Measurements from ENCODE around the gene MRPL16. TPM values are rescaled to one million over a fixed set of nuclear protein-coding genes. Genes with fewer than 3 reads are reported as not detected.

Gene MRPL16
- total RNA-seq, 1 donor from 2014 or later = 36.4 TPM

DNA sequence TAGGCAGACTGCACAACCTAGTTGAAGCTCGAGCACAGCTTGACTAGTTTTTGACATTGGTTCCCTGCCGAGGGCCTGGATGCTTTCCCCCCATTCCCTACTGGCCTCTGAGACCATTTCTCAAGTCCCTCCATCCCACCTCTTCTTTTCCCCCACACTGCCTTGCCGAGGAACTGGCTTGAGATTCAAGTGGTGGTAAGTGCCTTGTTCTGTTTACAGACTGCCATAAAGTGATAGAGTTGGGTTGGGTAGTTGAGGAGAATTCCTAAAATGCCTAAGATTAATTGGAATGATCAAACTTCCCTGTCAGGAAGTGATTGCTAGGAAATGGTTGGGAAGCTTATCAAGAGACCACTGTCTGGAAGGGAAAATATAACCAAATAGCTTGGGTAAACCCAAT is 16.2 kb downstream of the MRPL16 start:
- H3K27me3 Mint-ChIP-seq (ENCODE audit: unreplicated experiment) = peaks cover 2% of the 10 kb centered on the region

DNA sequence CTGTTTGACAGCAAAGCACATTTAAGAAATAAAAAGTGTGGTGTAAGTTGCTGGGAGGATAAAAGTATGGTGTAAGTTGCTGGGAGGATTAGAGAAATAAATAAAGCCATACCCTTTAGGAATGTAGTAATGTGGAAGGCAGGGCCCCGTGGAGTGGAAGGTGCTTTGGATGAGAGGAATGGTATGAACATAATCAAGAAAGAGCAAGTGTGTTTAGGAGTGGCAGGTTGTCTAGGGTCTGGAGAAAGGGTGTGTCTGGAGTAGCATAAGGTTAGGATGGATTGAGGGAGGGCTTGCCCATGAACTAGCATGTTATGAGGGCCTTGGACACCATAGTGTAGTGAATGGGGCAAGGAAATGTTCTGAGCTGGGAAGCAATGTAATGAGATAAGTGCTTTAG is 18.1 kb downstream of the MRPL16 start:
- H3K4me3 Mint-ChIP-seq (ENCODE audit: unreplicated experiment) = no peak overlapping the region
- peaks cover 9% of the 10 kb centered on the region for H3K36me3 Mint-ChIP-seq (ENCODE audit: unreplicated experiment)
- H3K27me3 Mint-ChIP-seq (ENCODE audit: unreplicated experiment) = peaks cover 2% of the 10 kb centered on the region
- peaks cover 5% of the 10 kb centered on the region for H3K4me1 Mint-ChIP-seq (ENCODE audit: low read depth, unreplicated experiment)
- no peak overlapping the region for H3K27ac Mint-ChIP-seq (ENCODE audit: unreplicated experiment)
- no peak for DNase-seq
- H3K9me3 Mint-ChIP-seq (ENCODE audit: unreplicated experiment) = peaks cover 2% of the 10 kb centered on the region
- TF ChIP-seq, protein P1, sequence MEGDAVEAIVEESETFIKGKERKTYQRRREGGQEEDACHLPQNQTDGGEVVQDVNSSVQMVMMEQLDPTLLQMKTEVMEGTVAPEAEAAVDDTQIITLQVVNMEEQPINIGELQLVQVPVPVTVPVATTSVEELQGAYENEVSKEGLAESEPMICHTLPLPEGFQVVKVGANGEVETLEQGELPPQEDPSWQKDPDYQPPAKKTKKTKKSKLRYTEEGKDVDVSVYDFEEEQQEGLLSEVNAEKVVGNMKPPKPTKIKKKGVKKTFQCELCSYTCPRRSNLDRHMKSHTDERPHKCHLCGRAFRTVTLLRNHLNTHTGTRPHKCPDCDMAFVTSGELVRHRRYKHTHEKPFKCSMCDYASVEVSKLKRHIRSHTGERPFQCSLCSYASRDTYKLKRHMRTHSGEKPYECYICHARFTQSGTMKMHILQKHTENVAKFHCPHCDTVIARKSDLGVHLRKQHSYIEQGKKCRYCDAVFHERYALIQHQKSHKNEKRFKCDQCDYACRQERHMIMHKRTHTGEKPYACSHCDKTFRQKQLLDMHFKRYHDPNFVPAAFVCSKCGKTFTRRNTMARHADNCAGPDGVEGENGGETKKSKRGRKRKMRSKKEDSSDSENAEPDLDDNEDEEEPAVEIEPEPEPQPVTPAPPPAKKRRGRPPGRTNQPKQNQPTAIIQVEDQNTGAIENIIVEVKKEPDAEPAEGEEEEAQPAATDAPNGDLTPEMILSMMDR (IDR thresholded peaks at IDR 0.05; ENCODE audit: partially characterized antibody, unreplicated experiment) = no peak

More for the DNA sequence above, 16.2 kb downstream of the MRPL16 start:
- Mint-ChIP-seq H3K27ac (ENCODE audit: unreplicated experiment) (no peak overlapping the region), H3K4me1 (ENCODE audit: low read depth, unreplicated experiment) (no peaks in the 10 kb centered on the region), H3K4me3 (ENCODE audit: unreplicated experiment) (no peak overlapping the region), H3K9me3 (ENCODE audit: unreplicated experiment) (peaks cover 2% of the 10 kb centered on the region), H3K36me3 (ENCODE audit: unreplicated experiment) (peaks cover 9% of the 10 kb centered on the region)
- DNase-seq = no peak
- TF ChIP-seq, protein P1 (IDR thresholded peaks at IDR 0.05; ENCODE audit: partially characterized antibody, unreplicated experiment) = no peak

DNA sequence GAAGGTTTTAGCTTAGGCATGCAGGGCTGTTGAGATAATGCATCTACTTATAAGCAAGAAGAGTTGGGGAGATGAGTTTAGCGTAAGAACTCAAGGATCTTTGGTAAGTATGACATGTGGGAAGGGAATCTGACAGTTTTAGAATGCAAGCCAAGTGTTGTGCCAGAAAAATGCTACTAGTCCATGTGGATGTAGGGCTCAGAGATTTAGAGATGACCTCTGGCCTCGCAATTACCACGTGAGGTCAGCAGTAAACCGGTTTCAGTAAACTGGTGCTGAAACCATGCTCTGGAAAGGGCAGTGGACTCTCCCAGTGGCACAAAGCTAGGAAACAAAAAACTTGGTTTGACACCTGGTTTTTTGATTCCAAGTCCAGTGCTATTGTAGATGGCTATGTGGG is 18.9 kb downstream of the MRPL16 start:
- Mint-ChIP-seq H3K9me3 (ENCODE audit: unreplicated experiment) (peaks cover 2% of the 10 kb centered on the region), H3K27ac (ENCODE audit: unreplicated experiment) (no peak overlapping the region), H3K27me3 (ENCODE audit: unreplicated experiment) (peaks cover 2% of the 10 kb centered on the region), H3K4me1 (ENCODE audit: low read depth, unreplicated experiment) (peaks cover 8% of the 10 kb centered on the region), H3K36me3 (ENCODE audit: unreplicated experiment) (peaks cover 9% of the 10 kb centered on the region), H3K4me3 (ENCODE audit: unreplicated experiment) (no peak overlapping the region)
- DNase-seq = no peak
- TF ChIP-seq, protein P1 (IDR thresholded peaks at IDR 0.05; ENCODE audit: partially characterized antibody, unreplicated experiment) = no peak

DNA sequence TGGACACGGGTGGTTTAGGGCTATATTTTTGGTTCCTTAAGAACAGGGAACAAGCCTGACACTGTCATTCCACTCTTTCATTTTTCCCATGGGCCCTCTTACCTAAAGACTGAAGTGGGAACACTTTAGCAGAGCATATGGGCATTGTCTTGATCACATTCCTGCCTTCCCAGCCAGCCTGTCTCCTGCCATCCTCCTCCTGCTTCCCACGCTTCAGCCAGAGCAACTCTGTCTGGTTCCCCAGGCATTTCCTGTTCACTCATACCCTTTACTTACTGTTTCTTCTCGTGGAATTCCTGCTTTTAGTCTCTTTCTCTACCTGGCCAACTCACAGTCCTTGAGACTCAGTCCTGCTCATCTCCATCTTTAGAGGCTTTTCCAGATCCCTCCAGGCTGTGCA is 22.8 kb downstream of the MRPL16 start:
- Mint-ChIP-seq H3K27me3 (ENCODE audit: unreplicated experiment) (peaks cover 3% of the 10 kb centered on the region), H3K27ac (ENCODE audit: unreplicated experiment) (no peak overlapping the region), H3K4me1 (ENCODE audit: low read depth, unreplicated experiment) (peaks cover 8% of the 10 kb centered on the region)

DNA sequence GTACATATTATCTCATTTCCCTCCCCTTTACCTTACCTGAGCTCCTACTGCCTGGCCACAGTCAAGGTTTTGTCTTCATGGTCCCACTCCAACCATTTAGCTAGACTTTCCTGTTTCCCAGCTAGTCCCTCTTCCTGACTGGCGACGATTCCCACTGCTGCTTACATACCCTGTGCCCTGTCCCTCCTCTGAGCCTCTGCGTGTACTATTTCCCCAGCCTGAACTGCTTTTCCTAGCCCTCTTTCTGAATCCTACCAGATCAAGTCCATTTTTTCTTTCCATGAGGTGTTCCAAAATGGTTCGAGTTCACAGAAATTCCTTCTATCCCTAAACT is 23.4 kb downstream of the MRPL16 start:
- H3K9me3 Mint-ChIP-seq (ENCODE audit: unreplicated experiment) = no peaks in the 10 kb centered on the region
- peaks cover 8% of the 10 kb centered on the region for H3K4me1 Mint-ChIP-seq (ENCODE audit: low read depth, unreplicated experiment)
- H3K4me3 Mint-ChIP-seq (ENCODE audit: unreplicated experiment) = no peak overlapping the region
- peaks cover 7% of the 10 kb centered on the region for H3K36me3 Mint-ChIP-seq (ENCODE audit: unreplicated experiment)
- no peak overlapping the region for H3K27ac Mint-ChIP-seq (ENCODE audit: unreplicated experiment)
- no peak for DNase-seq
- peaks cover 3% of the 10 kb centered on the region for H3K27me3 Mint-ChIP-seq (ENCODE audit: unreplicated experiment)
- TF ChIP-seq, protein P1 (IDR thresholded peaks at IDR 0.05; ENCODE audit: partially characterized antibody, unreplicated experiment) = no peak

More for the DNA sequence above, 22.8 kb downstream of the MRPL16 start:
- TF ChIP-seq, protein P1 (IDR thresholded peaks at IDR 0.05; ENCODE audit: partially characterized antibody, unreplicated experiment) = no peak
- Mint-ChIP-seq H3K36me3 (ENCODE audit: unreplicated experiment) (peaks cover 10% of the 10 kb centered on the region), H3K9me3 (ENCODE audit: unreplicated experiment) (no peaks in the 10 kb centered on the region), H3K4me3 (ENCODE audit: unreplicated experiment) (no peak overlapping the region)
- DNase-seq = no peak
